Uterus (tissue), 4 donors: ENCODE data around the gene F5. TPM values are rescaled to one million over a fixed set of nuclear protein-coding genes. Genes with fewer than 3 reads are reported as not detected.

Experiments
- DNase-seq, 2 donors: peaks; one replicate each; pipeline ENCODE4 v3.0.0-alpha.2; 2019 to 2020
- H3K27ac ChIP-seq, 2 donors: fragments of 200-600 bp; sonication (generic); 1 replicate in 1 of 2; 2 replicates in 1 of 2; pipeline ENCODE4 v1.5.1; 2016 to 2018
- H3K27me3 ChIP-seq, 2 donors: fragments of 200-600 bp; sonication (generic); one replicate each; pipeline ENCODE4 v1.5.1; 2018 to 2019; ENCODE audit warnings: control low read depth in 1 of 2
- H3K36me3 ChIP-seq, 2 donors: fragments of 200-600 bp; sonication (generic); one replicate each; pipeline ENCODE4 v1.5.1; 2019; ENCODE audit warnings: control low read depth in 1 of 2
- H3K4me1 ChIP-seq, 2 donors: fragments of 200-600 bp; sonication (generic); one replicate each; pipeline ENCODE4 v1.5.1; 2018 to 2019; ENCODE audit warnings: control low read depth in 1 of 2
- H3K4me3 ChIP-seq, 2 donors: fragments of 200-600 bp; sonication (generic); 1 replicate in 1 of 2; 2 replicates in 1 of 2; pipeline ENCODE4 v1.5.1; 2018 to 2019; ENCODE audit warnings: mild to moderate bottlenecking in 1 of 2
- H3K9me3 ChIP-seq, 2 donors: fragments of 200-600 bp; sonication (generic); one replicate each; pipeline ENCODE4 v1.5.1; 2019; ENCODE audit warnings: control low read depth in 1 of 2
- CTCF ChIP-seq, 4 experiments: fragments of 200-600 bp in 2 of 4; fragments of 450-650 bp in 2 of 4; sonication (generic) in 2 of 4; IDR thresholded peaks; one replicate each; pipeline ENCODE4 v1.5.1; 2016 to 2019; ENCODE audit warnings: antibody characterized with exemption in 4 of 4, mild to moderate bottlenecking in 2 of 4, moderate library complexity in 1 of 4
- POLR2A ChIP-seq, 2 donors: fragments of 450-650 bp; IDR thresholded peaks; one replicate each; pipeline ENCODE4 v1.6.1; 2016; ENCODE audit warnings: antibody characterized with exemption in 2 of 2, mild to moderate bottlenecking in 1 of 2, moderate library complexity in 1 of 2
- intact Hi-C: fragments of 100-400 bp; cut with DNase I; formaldehyde crosslinking; loops from one replicate; pipeline ENCODE4 v1.15.1; 2023; ENCODE audit warnings: low total_unique reads
- total RNA-seq, 4 donors: library from RNA; depleted of rRNA in 3 of 4; stranded (reverse); fragments of >200 nt in 3 of 4; gene quantifications; one replicate each; pipeline versions ENCODE4 v1.1.0 to v1.2.4, GENCODE V29; 2014 to 2023
- donor health status: DM: yes; HTN: yes; CAD: no.

F5 gene
- total RNA-seq, 4 donors from 2014 or later: under 0.01 to 1.3 (median 0.43) TPM; not detected in 1

DNA sequence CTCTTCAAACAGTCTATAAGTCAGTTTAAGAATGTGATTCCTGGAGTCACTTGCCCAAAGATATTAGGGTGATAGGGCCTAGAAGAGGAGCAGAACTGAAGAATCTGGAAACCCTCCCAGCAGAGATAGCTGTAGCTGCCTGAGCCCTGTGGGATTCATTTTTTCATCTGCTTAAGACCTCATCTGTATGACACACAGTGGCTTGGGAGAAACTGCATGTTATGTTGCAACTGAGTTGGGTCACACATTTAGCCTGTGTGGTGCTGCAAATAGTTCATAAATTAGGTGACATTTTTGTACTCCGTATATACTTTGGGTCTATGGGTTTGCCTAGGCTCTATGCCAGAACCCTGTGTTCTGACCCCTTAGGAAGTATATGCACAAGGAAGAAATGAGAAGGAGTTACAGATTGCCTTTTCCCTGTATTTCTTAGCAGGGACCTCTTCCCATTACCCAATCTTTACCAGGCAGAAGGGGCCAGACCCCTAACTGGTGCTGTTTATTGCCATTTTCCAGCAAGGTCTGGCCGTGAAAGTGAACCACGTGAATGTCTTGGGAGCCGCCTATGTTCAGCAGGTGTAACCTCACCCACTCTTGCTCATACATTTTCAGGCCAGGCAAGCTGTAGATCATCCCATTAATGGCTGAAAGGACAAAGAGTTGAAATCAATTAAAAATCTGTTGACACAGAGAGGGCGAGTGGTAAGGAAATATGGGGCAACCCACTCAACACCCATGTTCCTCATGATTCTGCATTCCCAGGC lies 58.6 kb downstream of the F5 start:
- Histone ChIP-seq H3K27ac (no peak overlapping the region), H3K27me3 (no peaks in the 10 kb centered on the region), H3K4me3 (no peak overlapping the region), H3K9me3 (no peaks in the 10 kb centered on the region), H3K36me3 (no peaks in the 10 kb centered on the region), H3K4me1 (no peaks in the 10 kb centered on the region)
- no peak for DNase-seq
- intact Hi-C loops: no loop called here
- no peak for TF ChIP-seq CTCF (IDR thresholded peaks at IDR 0.05)
- TF ChIP-seq POLR2A (IDR thresholded peaks at IDR 0.05): no peak

DNA sequence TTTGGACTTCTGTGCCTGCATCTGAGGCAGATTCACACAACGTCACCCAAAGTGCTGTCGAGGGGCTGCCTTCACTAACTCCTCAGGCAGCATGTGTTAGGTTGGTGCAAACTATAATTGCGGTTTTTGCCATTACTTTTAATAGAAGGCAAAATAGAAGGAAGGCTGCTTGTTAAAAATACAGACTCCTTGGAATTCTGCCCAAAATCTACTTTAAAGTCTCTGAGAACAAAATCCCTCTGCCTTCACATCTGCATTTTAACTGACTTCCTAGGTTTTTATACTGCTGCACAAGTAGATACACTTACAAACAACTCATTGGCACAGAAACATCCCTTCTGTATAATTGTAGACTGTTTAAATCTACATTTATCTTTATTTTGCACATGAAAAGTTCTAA lies 59.3 kb downstream of the F5 start:
- H3K27ac ChIP-seq: no peak overlapping the region
- H3K9me3 ChIP-seq: no peaks in the 10 kb centered on the region
- no peaks in the 10 kb centered on the region for H3K4me1 ChIP-seq
- H3K36me3 ChIP-seq: no peaks in the 10 kb centered on the region
- intact Hi-C loops: no loop called here
- TF ChIP-seq POLR2A (IDR thresholded peaks at IDR 0.05) (no peak), CTCF (IDR thresholded peaks at IDR 0.05) (no peak)
- DNase-seq: no peak
- H3K27me3 ChIP-seq: no peaks in the 10 kb centered on the region
- no peak overlapping the region for H3K4me3 ChIP-seq

GRCh38 chr1:169526120-169526832 lies 60.0 kb downstream of the F5 start:
- Histone ChIP-seq H3K4me3 (no peak overlapping the region), H3K4me1 (no peaks in the 10 kb centered on the region), H3K27ac (no peak overlapping the region), H3K27me3 (no peaks in the 10 kb centered on the region), H3K36me3 (no peaks in the 10 kb centered on the region), H3K9me3 (no peaks in the 10 kb centered on the region)
- intact Hi-C loops: no loop called here
- no peak for TF ChIP-seq CTCF (IDR thresholded peaks at IDR 0.05)
- TF ChIP-seq POLR2A (IDR thresholded peaks at IDR 0.05): no peak
- no peak for DNase-seq

DNA sequence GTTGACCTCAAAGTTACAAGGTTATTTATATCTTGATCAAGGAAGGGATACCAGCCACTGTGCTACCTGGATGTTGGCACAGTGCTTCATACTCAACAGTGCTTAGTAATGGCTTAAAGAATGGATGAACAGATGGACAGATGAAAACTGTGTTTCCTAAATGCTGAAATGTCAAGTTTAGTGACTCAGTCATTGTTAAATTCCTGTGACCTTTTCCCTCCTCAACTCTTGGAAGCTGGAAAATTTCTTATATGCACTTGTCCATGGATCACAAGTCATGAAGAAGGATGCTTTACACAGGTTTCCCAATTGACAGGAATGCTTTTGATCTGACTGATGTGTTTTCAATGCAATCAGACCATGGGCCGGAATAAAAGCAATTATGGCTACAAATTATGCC lies 60.9 kb downstream of the F5 start:
- DNase-seq: no peak
- Histone ChIP-seq H3K27me3 (no peaks in the 10 kb centered on the region), H3K27ac (no peak overlapping the region), H3K9me3 (no peaks in the 10 kb centered on the region), H3K4me3 (no peak overlapping the region), H3K4me1 (no peaks in the 10 kb centered on the region), H3K36me3 (no peaks in the 10 kb centered on the region)
- no peak for TF ChIP-seq POLR2A (IDR thresholded peaks at IDR 0.05)
- no peak for TF ChIP-seq CTCF (IDR thresholded peaks at IDR 0.05)
- intact Hi-C loops: no loop called here

- Histone ChIP-seq H3K9me3 (no peaks in the 10 kb centered on the region), H3K27ac (no peak overlapping the region), H3K27me3 (no peaks in the 10 kb centered on the region), H3K36me3 (no peaks in the 10 kb centered on the region), H3K4me1 (no peaks in the 10 kb centered on the region), H3K4me3 (no peak overlapping the region)
- no peak for TF ChIP-seq CTCF (IDR thresholded peaks at IDR 0.05)
- no peak for TF ChIP-seq POLR2A (IDR thresholded peaks at IDR 0.05)
- DNase-seq: no peak
- intact Hi-C loops: no loop called here
Measured at GRCh38 chr1:169523904-169524303, 62.4 kb downstream of the F5 start.
